NCI-H1048 (cell line): ENCODE results near the gene C1orf226.
"Not testable (repeated sequence)": the region's sequence is repeated elsewhere in the genome, so short reads cannot be mapped to it uniquely, and the experiment has no call there.

Experiments
- DNase-seq: peaks from one replicate; lab custom pipeline; 2025; lab: John Stamatoyannopoulos, UW

Gene C1orf226

DNA sequence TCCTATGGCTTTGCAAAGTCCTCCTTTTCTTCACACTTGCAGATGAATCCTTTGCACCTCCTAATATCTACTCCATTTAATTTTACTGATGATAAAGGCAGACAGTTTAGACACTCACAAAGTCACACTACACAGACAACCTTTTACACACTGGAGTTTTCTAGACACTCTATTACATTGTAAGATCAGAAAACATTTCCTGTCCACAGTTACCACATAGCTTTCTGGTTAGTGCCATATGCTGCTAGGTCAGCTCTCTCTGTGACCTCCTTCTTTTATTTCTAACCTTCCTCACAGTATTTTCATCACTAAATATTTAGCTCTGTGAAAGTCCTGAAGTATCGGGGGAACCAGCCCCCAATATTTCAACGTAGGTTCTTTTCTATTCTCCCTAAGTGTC lies 25.3 kb downstream of the C1orf226 start:
- DNase-seq, result no peak

DNA sequence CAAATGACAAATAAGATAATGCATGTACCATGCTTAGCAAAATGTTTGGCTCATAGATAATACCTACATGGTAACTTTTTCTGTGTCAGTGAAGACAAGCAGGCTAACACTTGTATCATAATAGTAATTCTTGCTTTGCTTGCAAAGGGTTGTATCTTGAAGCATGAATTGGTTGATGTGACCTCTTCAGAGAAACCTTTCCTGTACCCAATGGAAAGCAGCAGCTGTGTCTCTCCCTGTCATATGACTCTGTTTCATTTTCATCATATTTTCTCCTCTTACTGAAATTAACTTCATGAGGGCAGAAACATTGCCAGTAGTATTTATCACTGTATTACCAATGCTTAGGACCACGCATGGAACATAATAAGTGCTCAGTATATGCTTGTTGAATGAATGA lies 26.0 kb downstream of the C1orf226 start:
- no peak for DNase-seq

DNA sequence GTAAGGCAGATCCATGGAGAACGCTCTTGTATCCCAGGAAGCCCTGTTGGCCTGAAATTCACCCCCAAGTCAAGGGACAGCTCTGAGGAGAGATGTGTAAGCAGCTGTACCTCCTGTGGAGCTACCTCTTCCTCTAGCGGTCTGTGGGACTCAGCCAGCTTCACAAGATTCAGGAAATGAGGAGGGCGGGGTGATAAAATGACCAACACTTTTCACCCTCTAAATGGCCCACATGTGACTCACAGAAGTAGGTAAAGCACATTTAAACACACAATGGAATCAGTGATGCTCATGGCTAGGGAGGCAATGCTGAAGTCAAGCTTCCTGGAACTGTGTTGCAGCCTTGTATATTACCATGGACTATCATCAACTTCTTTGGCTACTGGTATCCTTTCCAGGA lies 30.5 kb downstream of the C1orf226 start, which contains the start of gene SH2D1B:
Gene SH2D1B, minus strand, starts transcription at position 135 of the 400 bp plus-strand sequence. Its CDS starts 120 bp downstream, at position 15.
- no peak for DNase-seq

DNA sequence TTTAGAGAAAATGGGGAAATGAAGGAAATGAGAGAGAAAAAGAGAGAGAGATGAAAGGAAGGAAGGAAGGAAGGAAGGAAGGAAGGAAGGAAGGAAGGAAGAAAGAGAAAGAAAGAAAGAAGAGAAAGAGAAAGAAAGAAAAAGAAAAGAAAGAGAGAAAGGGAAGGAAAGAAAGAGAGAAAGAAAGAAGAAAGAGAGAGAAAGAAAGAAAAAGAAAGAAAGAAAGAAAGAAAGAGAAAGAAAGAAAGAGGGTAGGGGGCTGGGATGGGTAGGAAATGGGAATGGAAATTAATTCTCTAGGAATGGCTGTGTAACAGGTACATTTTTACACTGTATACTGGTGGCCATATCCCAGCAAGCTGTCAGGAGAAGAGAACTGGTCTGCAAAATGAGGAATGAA lies 34.7 kb downstream of the C1orf226 start:
- DNase-seq, result no peak

DNA sequence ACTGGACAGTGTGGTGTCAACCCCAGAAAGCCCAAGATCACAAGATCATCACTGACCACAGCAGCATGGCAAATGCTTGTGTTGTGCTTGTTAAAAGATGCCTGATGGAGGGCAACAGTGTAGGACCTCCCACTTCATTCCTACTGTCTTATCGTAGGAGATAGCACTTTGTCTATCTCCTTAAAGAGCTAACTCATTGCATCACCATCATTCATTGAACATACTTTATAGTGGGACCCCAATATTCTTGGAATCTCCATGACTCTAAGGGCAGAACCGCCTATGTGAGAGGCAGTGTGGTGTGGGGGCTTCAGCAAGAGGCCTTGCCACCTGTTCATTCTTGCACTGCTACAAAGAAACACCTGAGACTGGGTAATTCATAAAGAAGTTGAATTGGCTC lies 35.4 kb downstream of the C1orf226 start:
- no peak for DNase-seq

DNA sequence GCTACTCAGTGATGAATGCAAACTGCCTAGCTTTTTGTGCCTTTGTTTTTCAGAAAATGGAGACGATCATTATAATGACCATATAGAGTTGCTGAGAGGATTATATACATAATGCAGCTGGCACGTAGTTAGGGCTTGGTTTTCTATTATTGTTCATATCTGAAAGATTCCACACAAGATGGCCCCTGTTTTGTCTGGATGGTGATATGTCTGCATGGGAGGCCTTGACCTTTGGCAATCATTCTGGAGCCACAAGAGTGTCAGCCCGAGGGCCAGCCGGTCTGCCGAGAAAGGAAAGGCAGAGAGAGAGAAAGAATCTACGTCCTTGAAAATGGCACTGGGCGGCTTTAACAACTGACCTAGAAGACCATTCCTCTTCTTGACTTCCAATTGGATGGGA lies 36.1 kb downstream of the C1orf226 start:
- no peak for DNase-seq

DNA sequence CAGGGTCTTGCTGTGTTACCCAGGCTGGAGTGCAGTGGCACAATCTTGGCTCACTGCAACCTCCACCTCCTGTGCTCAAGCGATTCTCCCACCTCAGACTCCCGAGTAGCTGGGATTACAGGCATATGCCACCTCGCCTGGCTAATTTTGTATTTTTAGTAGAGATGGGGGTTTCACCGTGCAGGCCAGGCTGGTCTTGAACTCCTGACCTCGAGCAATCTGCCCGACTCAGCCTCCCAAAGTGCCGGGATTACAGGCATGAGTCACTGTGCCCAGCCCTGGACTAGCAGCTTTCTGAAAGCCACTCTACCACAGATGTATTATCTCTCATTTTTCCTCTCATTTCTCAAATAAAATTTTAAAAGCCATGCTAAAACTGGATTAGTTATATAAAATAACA lies 37.1 kb downstream of the C1orf226 start:
- DNase-seq, result not testable (repeated sequence)

DNA sequence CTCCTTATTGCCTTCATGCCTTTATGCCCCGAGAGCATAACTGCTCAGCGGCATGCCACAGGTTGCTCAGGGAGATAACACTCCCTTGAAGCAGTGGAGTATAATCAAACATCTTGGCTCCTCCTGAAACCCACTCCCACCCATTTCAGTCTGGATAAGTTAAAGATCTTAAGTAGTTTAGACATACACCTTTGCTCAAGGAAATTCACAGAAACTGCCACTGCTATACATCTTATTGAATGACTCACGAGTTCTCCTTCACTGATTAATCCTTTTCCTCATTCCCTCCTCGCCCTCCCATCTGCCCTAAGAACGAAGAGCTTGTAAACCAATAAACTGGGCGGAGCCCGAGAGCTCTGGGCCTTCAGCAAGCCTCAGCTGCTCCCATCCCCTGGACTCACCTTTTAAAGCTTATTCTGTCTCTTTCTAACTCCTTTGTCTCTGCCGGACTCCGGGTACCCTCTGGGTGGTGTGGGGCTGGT lies 38.0 kb downstream of the C1orf226 start:
- not testable (repeated sequence) for DNase-seq

DNA sequence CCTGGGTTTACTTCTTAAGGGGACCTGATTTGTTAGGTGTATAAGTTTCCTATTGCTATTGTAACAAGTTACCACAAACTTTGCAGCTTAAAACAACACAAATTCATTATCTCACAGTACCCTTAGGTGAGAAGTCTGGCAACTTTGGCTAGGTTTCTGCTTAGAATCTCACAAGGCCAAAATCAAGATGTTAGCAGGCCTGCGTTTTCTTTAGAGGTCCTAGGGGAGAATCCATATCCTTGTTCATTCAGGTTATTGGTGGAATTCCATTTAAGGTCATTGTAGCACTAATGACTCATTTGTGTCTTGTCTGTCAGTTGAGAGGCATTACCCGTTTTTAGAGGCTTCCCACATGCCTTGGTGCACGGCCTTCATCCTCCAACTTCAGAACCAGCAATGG lies 38.6 kb downstream of the C1orf226 start:
- no peak for DNase-seq

DNA sequence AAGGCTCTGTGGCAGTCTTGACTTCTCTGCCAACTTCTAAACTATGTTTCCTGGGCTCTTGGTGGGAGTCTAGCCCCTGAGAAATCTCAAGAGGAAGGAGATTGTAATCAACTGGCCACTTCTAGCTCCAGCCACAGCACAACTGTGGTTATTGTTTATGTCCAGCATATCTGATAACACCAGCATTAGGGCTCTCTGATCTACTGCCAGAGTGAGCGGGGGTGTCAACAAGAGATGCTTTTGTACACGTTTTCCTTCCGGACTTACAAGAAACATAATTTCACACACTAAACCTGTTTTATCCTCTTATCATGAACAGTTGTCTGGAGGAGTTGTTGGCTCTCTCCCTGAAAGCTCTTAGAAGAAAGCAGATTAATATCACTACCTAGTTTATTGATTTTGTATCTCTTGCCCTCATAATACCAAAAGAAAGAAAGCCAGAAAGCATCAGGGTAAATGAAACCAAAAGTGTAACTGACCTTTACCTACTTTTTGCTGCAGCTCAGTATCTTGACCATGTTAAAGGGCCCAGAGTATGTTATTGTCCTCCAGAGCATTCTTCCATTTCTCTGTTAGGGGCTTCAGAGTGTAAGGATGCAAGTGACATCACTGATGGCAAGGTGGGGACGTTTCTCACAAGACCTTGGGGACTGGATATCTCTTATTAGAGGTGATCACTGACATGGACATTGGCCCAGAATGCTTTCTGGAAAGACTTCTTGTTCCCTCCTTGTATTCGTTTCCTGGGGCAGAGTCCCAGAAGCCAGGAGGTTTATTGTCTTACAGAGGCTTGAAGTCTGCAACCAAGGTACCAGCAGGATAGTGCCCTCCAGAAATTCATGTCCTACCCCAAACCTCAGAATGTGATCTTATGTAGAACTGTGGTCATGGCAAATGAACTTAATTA lies 40.0 kb downstream of the C1orf226 start:
- DNase-seq, result no peak

DNA sequence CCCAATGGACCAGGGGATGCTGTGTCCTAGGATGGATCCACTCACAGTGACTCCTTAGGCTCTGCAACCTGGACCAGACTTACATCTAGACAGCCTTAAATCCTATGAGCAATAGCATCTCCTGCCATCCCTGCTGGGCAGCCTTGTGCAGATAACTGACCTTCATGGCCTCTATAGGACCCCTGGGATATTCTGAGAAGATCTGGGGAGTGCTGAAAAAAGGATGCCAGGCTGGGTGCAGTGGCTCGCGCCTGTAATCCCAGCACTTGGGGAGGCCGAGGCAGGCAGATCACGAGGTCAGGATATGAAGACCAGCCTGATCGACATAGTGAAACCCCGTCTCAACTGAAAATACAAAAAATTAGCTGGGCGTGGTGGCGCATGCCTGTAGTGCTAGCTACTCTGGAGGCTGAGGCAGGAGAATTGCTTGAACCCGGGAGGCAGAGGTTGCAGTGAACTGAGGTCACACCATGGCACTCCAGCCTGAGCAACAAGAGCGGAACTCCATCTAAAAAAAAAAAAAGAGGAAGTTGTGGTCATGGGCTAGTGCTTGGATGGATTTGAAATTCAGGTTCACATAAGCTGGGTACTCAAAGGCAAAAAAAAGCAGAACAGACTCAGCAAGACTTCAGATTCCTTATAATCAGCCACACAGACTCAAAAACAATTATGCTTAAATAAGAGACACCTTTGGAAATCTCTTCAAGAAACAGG lies 41.3 kb downstream of the C1orf226 start:
- no peak for DNase-seq

DNA sequence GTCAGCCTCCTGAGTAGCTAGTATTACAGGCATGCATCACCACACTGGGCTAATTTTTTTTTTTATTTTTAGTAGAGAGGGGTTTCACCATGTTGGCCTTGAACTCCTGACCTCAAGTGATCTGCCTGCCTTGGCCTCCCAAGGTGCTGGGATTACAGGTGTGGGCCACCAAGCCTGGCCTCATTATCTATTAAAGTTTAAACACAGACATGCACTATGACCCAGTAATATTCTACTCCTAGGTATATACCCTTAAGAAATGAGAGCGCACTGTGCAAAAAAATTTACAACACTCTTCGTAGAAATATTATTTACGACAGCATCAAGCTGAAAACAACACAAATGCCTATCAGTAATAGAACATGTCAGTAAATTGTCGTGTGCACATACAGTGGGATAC lies 49.1 kb downstream of the C1orf226 start:
- DNase-seq, result no peak

DNA sequence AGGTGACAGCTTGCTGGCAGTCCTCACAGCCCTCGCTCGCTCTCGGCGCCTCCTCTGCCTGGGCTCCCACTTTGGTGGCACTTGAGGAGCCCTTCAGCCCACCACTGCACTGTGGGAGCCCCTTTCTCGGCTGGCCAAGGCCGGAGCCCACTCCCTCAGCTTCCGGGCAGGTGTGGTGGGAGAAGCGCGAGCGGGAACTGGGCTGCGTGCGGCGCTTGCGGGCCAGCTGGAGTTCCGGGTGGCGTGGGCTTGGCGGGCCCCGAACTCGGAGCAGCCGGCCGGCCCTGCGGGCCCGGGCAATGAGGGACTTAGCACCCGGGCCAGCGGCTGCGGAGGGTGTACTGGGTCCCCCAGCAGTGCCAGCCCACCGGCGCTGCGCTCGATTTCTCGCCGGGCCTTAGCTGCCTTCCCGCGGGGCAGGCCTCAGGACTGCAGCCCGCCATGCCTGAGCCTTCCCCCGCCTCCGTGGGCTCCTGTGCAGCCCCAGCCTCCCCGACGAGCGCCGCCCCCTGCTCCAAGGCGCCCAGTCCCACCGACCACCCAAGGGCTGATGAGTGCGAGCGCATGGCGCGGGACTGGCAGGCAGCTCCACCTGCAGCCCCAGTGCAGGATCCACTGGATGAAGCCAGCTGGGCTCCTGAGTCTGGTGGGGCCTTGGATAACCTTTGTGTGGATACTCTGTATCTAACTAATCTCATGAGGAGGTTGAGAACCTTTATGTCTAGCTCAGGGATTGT lies 51.6 kb downstream of the C1orf226 start:
- not testable (repeated sequence) for DNase-seq
